Muscle layer of duodenum (tissue), 2 donors: Measurements from ENCODE around the gene SLC10A3.
"Not testable (repeated sequence)": the region's sequence is repeated elsewhere in the genome, so short reads cannot be mapped to it uniquely, and the experiment has no call there.

Experiments used
- H3K27ac ChIP-seq: one replicate; pipeline ENCODE4 v1.7.0; 2013; ENCODE audit warnings: mild to moderate bottlenecking, low read length
- H3K27me3 ChIP-seq: one replicate; pipeline ENCODE4 v1.7.0; 2013; ENCODE audit warnings: low read depth, mild to moderate bottlenecking, control low read depth, low read length
- H3K36me3 ChIP-seq, 2 donors: one replicate each; pipeline ENCODE4 v1.7.0; 2013; ENCODE audit warnings: low read length in 2 of 2, control low read depth in 1 of 2, mild to moderate bottlenecking in 1 of 2; ENCODE audit not compliant: insufficient read depth in 2 of 2, control insufficient read depth in 1 of 2
- H3K4me1 ChIP-seq, 2 donors: one replicate each; pipeline ENCODE4 v1.7.0; 2013; ENCODE audit warnings: low read length in 2 of 2, mild to moderate bottlenecking in 2 of 2, control low read depth in 1 of 2, moderate library complexity in 1 of 2; ENCODE audit not compliant: insufficient read depth in 2 of 2, control insufficient read depth in 1 of 2
- H3K4me3 ChIP-seq, 2 donors: one replicate each; pipeline ENCODE4 v1.7.0; 2013; ENCODE audit warnings: low read length in 2 of 2, low read depth in 1 of 2, mild to moderate bottlenecking in 1 of 2
- H3K9me3 ChIP-seq, 2 donors: one replicate each; pipeline ENCODE4 v1.7.0; 2013; ENCODE audit warnings: low read length in 2 of 2, control low read depth in 1 of 2, mild to moderate bottlenecking in 1 of 2; ENCODE audit not compliant: control insufficient read depth in 1 of 2
- donor health status: healthy.

The SLC10A3 gene

DNA sequence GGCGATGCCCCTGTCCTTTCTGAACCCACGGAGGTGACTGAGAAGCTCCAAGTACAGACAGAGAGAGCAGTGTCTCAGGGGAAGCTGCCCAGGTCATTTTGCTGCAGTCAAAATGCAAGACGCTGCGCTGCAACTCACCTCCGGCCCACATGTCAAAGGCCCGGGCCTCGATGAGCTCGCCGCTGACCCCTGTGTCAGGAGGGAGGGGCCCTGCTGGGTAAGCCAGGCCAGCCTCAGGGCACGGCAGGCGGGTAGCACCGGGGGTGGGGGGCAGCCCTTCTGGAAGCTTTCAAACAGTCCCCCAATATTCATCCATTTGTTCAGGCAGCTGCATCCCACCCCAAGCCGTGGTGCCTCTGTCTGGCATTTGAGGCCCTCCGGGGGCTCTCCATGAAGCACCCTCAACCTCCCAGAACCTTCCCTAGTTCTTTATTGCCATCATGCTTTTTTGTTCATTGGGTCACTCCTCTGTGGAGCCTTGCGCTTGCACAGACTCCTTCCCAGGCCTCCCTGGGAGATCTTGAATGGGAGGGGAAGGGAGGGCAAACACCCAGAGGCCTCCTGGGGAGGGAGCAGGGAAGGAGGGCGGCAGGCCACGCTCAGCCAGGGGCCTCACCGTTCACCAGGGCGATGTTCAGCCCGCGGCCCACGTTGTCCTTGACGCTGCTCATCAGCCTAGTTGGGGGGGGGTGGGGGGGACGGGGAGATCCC lies 17.4 kb upstream of the SLC10A3 start:
- Histone ChIP-seq H3K4me3 (no peak overlapping the region), H3K27ac (no peak overlapping the region), H3K36me3 (peaks cover 0 to 43% of the 10 kb centered on the region in 2 donors), H3K4me1 (no peaks in the 10 kb centered on the region), H3K9me3 (no peaks in the 10 kb centered on the region), H3K27me3 (no peaks in the 10 kb centered on the region)

DNA sequence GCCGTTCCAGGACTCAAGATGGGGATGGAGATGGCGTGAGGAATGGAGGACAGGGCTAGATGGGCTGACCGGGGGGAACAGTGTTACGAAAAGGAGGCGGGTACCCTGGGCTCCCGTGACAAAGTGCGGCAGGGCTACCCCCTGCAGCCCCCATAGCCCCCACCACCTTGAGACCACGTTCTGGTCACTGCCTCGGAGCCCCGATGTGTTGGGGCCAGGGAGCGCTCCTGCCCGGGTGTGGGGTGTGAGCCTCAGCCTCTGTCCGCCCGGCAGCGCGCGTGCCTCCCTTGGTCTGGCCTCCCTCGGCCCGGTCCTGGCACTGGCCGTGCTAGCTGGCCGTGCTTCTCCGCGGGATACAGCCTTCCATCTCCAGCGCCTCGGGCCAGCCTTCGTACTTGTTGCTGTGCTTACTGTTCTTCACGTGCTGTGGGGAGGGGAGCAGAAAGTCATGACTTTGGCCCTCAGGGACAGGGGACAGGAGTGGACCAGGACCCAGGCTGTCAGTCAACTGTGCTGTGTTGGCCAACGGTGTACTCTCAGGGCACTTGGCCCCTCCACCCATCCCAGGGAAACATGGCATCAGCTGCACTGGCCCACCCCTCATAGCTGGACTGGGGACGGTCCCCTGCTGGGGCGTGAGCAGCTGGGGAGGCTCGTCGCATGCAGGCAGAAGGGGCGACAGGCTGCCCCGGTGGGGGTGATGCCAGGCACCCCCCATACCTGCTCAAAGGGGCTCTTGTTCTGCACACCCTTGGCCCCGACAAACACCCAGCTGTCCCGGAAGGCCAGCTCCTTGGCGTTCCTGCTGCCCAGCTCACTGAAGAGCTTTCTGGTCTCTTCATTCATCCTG lies 16.3 kb upstream of the SLC10A3 start:
- Histone ChIP-seq H3K27me3 (no peaks in the 10 kb centered on the region), H3K27ac (no peak overlapping the region), H3K9me3 (no peaks in the 10 kb centered on the region), H3K36me3 (peaks cover 0 to 37% of the 10 kb centered on the region in 2 donors), H3K4me1 (no peaks in the 10 kb centered on the region), H3K4me3 (no peak overlapping the region)

- H3K4me1 ChIP-seq, result no peaks in the 10 kb centered on the region
- H3K27ac ChIP-seq, result no peak overlapping the region
- peaks cover 0 to 37% of the 10 kb centered on the region in 2 donors for H3K36me3 ChIP-seq
- H3K27me3 ChIP-seq, result no peaks in the 10 kb centered on the region
- no peak overlapping the region for H3K4me3 ChIP-seq
- no peaks in the 10 kb centered on the region for H3K9me3 ChIP-seq
Measured at GRCh38 chrX:154505734-154506133, 15.3 kb upstream of the SLC10A3 start.

DNA sequence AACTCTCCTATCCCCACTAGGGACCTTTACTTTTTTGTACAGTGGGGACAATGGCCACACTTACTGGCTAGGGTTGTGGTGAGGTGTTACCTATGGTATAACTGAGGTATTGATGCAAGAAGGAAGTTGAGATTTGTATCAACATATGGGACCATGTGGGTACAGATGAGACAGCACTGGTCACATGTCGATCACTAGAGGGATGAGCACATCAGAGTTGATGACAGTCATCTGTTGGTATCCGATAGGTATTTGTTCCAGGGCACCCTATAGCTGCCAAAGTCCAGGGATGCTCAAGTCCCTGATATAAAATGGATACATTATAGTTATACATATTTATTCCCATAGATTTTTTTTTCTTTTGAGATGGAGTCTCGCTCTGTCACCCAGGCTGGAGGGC lies 12.6 kb upstream of the SLC10A3 start:
- H3K9me3 ChIP-seq, result no peaks in the 10 kb centered on the region
- no peak overlapping the region for H3K27ac ChIP-seq
- no peak overlapping the region for H3K4me3 ChIP-seq
- peaks cover 0 to 28% of the 10 kb centered on the region in 2 donors for H3K36me3 ChIP-seq
- H3K4me1 ChIP-seq, result no peaks in the 10 kb centered on the region
- no peaks in the 10 kb centered on the region for H3K27me3 ChIP-seq

DNA sequence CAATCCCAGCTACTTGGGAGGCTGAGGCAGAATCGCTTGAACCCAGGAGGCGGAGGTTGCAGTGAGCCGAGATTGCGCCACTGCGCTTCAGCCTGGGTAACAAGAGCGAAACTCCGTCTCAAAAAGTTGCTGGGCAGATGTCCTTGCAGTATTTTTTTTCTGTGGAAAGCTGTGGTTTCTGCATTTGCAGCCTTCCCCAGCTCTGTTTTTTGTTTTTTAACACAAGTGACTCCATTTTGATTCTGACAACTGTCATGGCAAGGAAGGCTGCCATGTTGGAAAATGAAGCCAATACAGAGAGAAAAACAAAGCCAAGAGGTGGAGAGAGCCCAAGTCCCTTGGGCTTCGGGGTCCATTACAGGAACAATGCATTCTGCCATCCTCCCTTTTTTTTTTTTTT lies 11.7 kb upstream of the SLC10A3 start:
- Histone ChIP-seq H3K9me3 (no peaks in the 10 kb centered on the region), H3K27ac (no peak overlapping the region), H3K4me3 (no peak overlapping the region), H3K27me3 (no peaks in the 10 kb centered on the region), H3K36me3 (peaks cover 0 to 21% of the 10 kb centered on the region in 2 donors), H3K4me1 (no peaks in the 10 kb centered on the region)

DNA sequence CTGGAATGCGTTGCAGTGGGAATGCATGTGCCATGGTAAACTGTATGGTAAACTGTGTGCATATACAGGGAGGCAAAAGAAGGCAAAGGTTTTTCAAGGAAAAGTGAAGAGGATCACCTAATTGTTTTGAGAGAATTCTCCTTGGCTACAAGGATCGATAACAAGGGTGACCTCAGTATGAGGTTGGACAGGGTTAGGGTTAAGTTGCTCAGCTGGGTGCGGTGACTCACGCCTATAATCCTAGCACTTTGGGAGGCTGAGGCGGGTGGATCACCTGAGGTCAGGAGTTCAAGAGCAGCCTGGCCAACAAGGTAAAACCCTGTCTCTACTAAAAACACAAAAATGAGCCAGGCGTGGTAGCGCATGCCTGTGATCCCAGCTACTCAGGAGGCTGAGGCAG lies 11.0 kb upstream of the SLC10A3 start:
- H3K4me1 ChIP-seq, H3K27ac ChIP-seq, H3K4me3 ChIP-seq, H3K9me3 ChIP-seq, H3K27me3 ChIP-seq: not testable (repeated sequence)
- peaks cover 0 to 15% of the 10 kb centered on the region in 2 donors for H3K36me3 ChIP-seq

- H3K4me3 ChIP-seq, H3K27ac ChIP-seq, H3K4me1 ChIP-seq, H3K9me3 ChIP-seq, H3K36me3 ChIP-seq, H3K27me3 ChIP-seq: not testable (repeated sequence)
Measured at GRCh38 chrX:154496591-154497137, 6.2 kb upstream of the SLC10A3 start.

- no peak overlapping the region for H3K4me3 ChIP-seq
- no peaks in the 10 kb centered on the region for H3K36me3 ChIP-seq
- H3K27ac ChIP-seq, result no peak overlapping the region
- no peaks in the 10 kb centered on the region for H3K27me3 ChIP-seq
- no peaks in the 10 kb centered on the region for H3K9me3 ChIP-seq
- no peaks in the 10 kb centered on the region for H3K4me1 ChIP-seq
Measured at GRCh38 chrX:154495472-154495922, 5.1 kb upstream of the SLC10A3 start.

DNA sequence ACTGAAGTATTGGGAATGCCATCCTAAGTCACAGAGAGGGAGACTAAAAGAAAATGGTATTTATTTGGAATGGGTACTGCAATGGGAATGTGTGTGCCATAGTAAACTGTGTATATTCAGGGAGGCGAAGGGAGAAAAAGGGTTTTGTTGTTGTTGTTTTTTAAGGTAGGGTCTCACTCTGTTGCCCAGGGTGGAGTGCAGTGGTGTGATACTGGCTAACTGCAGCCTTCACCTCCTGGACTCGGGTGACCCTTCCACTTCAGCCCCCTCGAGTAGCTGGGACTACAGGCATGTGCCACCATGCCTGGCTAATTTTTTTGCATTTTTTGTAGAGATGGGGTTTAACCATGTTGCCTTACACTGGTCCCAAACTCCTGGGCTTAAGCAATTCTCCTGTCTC lies 4.3 kb upstream of the SLC10A3 start:
- Histone ChIP-seq H3K27me3 (no peaks in the 10 kb centered on the region), H3K4me3 (no peak overlapping the region), H3K27ac (no peak overlapping the region), H3K9me3 (no peaks in the 10 kb centered on the region), H3K36me3 (no peaks in the 10 kb centered on the region), H3K4me1 (peaks cover 0 to under 1% of the 10 kb centered on the region in 2 donors)

GRCh38 chrX:154490021-154490413 lies 412 bp downstream of the SLC10A3 start:
- Histone ChIP-seq H3K27ac (peak overlapping the region; percentile 67), H3K27me3 (no peaks in the 10 kb centered on the region), H3K36me3 (peaks cover 0 to 8% of the 10 kb centered on the region in 2 donors), H3K9me3 (no peaks in the 10 kb centered on the region), H3K4me3 (peak overlapping the region; percentile 52 to 53), H3K4me1 (peaks cover 5 to 32% of the 10 kb centered on the region in 2 donors)

DNA sequence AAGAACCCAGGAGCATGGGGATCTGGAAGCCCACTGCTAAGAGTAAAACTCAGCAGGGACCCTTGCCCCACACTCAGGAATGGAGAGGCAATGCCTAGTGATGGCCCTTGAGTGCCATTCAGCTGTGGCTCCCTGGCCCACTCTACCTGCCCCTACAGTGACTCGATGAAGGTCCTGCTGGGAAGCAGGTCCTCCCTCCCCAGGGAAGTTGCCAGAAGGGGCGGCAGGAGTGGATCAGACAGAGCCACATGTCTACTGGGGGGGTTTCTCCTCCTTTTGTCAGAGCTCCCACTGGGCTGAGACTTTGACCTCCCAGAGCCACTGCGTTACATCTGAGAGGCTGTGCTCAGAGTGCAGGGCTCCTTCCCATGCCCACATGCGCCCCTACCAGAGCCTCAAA lies 1.2 kb downstream of the SLC10A3 start:
- Histone ChIP-seq H3K9me3 (no peaks in the 10 kb centered on the region), H3K27ac (no peak overlapping the region), H3K36me3 (peaks cover 0 to 8% of the 10 kb centered on the region in 2 donors), H3K27me3 (no peaks in the 10 kb centered on the region), H3K4me1 (peaks cover 5 to 35% of the 10 kb centered on the region in 2 donors), H3K4me3 (peak overlapping the region in 1 of 2 donors; percentile 52)
